ENCODE data around the gene ROBO2. TPM values are rescaled to one million over a fixed set of nuclear protein-coding genes. Genes with fewer than 3 reads are reported as not detected.

The ROBO2 gene
- total and polyA plus RNA-seq, 10 of the 15 experiments (the other 5 are each of a cell fraction or from before 2014, with no cell fraction given), result 0.22 to 2.5 (median 0.81) TPM

- intact Hi-C loops (cut with micrococcal nuclease; ENCODE audit: unreplicated experiment) (no loop called here), in situ Hi-C loops (cut with MboI) (no loop called here)
- TF ChIP-seq KLF5 (IDR thresholded peaks at IDR 0.05; ENCODE audit: partially characterized antibody), result no peak
- TF ChIP-seq HDAC2 (IDR thresholded peaks at IDR 0.05), result no peak
- TF ChIP-seq EP300 (IDR thresholded peaks at IDR 0.05; ENCODE audit: borderline replicate concordance in 1 of 2, control insufficient read depth in 1 of 2, low read depth in 2 of 2, low read length in 2 of 2), result no peak
- TF ChIP-seq STAT1 (conservative IDR thresholded peaks at IDR 0.05), result no peak
- no peak for TF ChIP-seq SRF (IDR thresholded peaks at IDR 0.05; ENCODE audit: low read depth in 2 of 2, low read length in 2 of 2)
- no peak for TF ChIP-seq USF1 (IDR thresholded peaks at IDR 0.05; ENCODE audit: borderline replicate concordance, extremely low read length, insufficient read depth, low read depth, low read length)
- TF ChIP-seq ZNF687 (IDR thresholded peaks at IDR 0.05), result no peak
- no peak for TF ChIP-seq RELB (IDR thresholded peaks at IDR 0.05; ENCODE audit: low read depth)
- no peak for TF ChIP-seq POLR2A (IDR thresholded peaks at IDR 0.05; ENCODE audit: low read depth, low read length)
- no peak for TF ChIP-seq DPF2 (IDR thresholded peaks at IDR 0.05)
- H4K20me1 ChIP-seq (ENCODE audit: control insufficient read depth, insufficient read depth), result no peaks in the 10 kb centered on the region
- no peaks in the 10 kb centered on the region for H3K4me1 ChIP-seq (ENCODE audit: control insufficient read depth, insufficient read depth, low read length)
- ChIA-PET CTCF (interaction anchor here (1.3 kb wide), 1 partner anchor 83 kb away, joined by 3 read pairs; no protein-coding TSS in a partner anchor), RAD21 (ENCODE audit: unreplicated experiment) (no interaction called here), POLR2A (no interaction called here), SMC1A (ENCODE audit: uncharacterized antibody, unreplicated experiment) (no interaction called here)
- no peak for ATAC-seq
- FAIRE-seq, result no peak
- 0% methylated on average over 1 of the region's 1 CpG for WGBS (ENCODE audit: insufficient coverage, insufficient replicate concordance, low lambda C conversion rate, missing lambda C conversion rate)
- H3K9ac ChIP-seq (ENCODE audit: control insufficient read depth, insufficient read depth, low read length), result no peak overlapping the region
- BruUV-seq (replicated peaks), result no TSS peak
- no peaks in the 10 kb centered on the region for H3K27me3 ChIP-seq (replicated peaks in 1 of 2; ENCODE audit: control insufficient read depth in 2 of 2, insufficient read depth in 2 of 2, low read length in 1 of 2)
- no peak for DNase-seq (ENCODE audit: low read depth, low spot score)
- no peak overlapping the region for H3K4me2 ChIP-seq (ENCODE audit: control insufficient read depth, insufficient read depth)
- H2AFZ ChIP-seq (ENCODE audit: control insufficient read depth, low read depth, low read length), result no peak overlapping the region
- H3K36me3 ChIP-seq (ENCODE audit: control insufficient read depth in 2 of 2, insufficient read depth in 2 of 2, low read length in 1 of 2), result no peaks in the 10 kb centered on the region
- H3K4me3 ChIP-seq, result no peak overlapping the region
- H3K27ac ChIP-seq (ENCODE audit: control insufficient read depth, insufficient read depth), result no peak overlapping the region
- H3K79me2 ChIP-seq (ENCODE audit: control insufficient read depth, insufficient read depth, low read length), result no peaks in the 10 kb centered on the region
- H3K9me3 ChIP-seq (replicated peaks; ENCODE audit: control insufficient read depth, insufficient read depth, low read length), result no peaks in the 10 kb centered on the region
These were observed 452.1 kb downstream of the ROBO2 start for GRCh38 chr3:77491961-77492360.

Data from GM12878 (cell line).